ENCODE measurements around the gene NRXN3.

NRXN3 gene

GRCh38 chr14:78917462-78917861 is 747.3 kb downstream of the NRXN3 start:
- POLR2A ChIA-PET, result no interaction called here
- no peak for DNase-seq (ENCODE audit: extremely low spot score)
- TF ChIP-seq HDGF (IDR thresholded peaks at IDR 0.05; ENCODE audit: borderline replicate concordance) (no peak), LEF1 (IDR thresholded peaks at IDR 0.05; ENCODE audit: borderline replicate concordance) (no peak)
- CTCF ChIA-PET, result no interaction called here

DNA sequence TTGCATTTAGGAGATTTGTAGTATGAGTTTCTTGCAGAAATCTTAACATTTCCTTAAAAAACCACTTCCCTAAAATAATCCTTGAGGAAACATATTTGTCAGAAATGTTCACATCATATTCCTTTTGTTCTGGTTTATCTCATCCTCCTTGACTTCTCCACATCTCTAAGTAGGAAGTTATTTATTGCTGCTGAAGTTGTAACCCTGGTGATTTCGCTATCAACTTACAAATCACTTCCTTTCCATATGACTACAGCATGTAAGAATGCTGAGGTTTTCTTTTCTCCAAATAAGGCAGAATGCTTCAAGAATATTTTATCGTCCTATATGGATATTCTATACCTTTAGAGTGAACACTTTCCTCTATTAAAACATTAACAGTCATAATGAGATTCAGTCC is 751.7 kb downstream of the NRXN3 start:
- no peak for DNase-seq (ENCODE audit: extremely low spot score)
- TF ChIP-seq NFRKB (IDR thresholded peaks at IDR 0.05) (no peak), PKNOX1 (IDR thresholded peaks at IDR 0.05) (no peak), ELF4 (IDR thresholded peaks at IDR 0.05) (no peak), FOXM1 (IDR thresholded peaks at IDR 0.05; ENCODE audit: borderline replicate concordance) (no peak), SP1 (IDR thresholded peaks at IDR 0.05) (no peak), LEF1 (IDR thresholded peaks at IDR 0.05; ENCODE audit: borderline replicate concordance) (no peak), ZNF384 (IDR thresholded peaks at IDR 0.05) (no peak), L3MBTL2 (conservative IDR thresholded peaks at IDR 0.05) (no peak), BHLHE40 (IDR thresholded peaks at IDR 0.05; ENCODE audit: borderline replicate concordance) (no peak), TARDBP (IDR thresholded peaks at IDR 0.05) (no peak), FOXK2 (IDR thresholded peaks at IDR 0.05) (no peak), SUZ12 (IDR thresholded peaks at IDR 0.05) (no peak), HDGF (IDR thresholded peaks at IDR 0.05; ENCODE audit: borderline replicate concordance) (no peak)
- CTCF ChIA-PET, result interaction anchor here (1.5 kb wide), 1 partner anchor 12 kb away, joined by 8 read pairs; no protein-coding TSS in a partner anchor
- POLR2A ChIA-PET, result no interaction called here

- ChIA-PET CTCF (interaction anchor here (0.5 to 0.9 kb wide), 2 partner anchors 28 to 1998 kb away, joined by 3 read pairs; no protein-coding TSS in a partner anchor), POLR2A (no interaction called here)
- no peak for DNase-seq (ENCODE audit: extremely low spot score)
Observed at GRCh38 chr14:78927261-78927660, 757.1 kb downstream of the NRXN3 start.

DNA sequence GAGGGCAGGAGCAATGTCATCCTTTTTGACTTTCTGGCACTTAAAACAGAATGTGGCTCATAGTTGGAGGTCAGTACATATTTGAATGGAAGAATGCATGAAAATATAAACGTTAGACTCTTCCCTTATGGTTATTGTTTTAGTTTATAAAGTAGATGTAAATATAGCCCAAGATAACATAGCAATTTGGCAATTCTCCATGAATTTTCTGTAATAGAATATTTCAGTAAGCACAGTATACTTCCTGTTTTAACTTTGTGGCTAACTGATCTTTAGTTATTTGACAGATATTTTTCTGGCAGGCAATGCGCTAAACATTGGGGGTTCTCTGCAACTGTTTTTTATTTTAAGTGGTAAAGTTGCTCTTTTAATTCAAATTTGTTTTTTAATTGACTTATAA is 763.0 kb downstream of the NRXN3 start:
- no peak for DNase-seq (ENCODE audit: extremely low spot score)
- TF ChIP-seq CTBP1 (IDR thresholded peaks at IDR 0.05; ENCODE audit: borderline replicate concordance), result no peak
- TF ChIP-seq HDGF (IDR thresholded peaks at IDR 0.05; ENCODE audit: borderline replicate concordance), result no peak
- no peak for TF ChIP-seq SP1 (IDR thresholded peaks at IDR 0.05)
- no peak for TF ChIP-seq FOXM1 (IDR thresholded peaks at IDR 0.05; ENCODE audit: borderline replicate concordance)
- TF ChIP-seq ELF4 (IDR thresholded peaks at IDR 0.05), result no peak
- TF ChIP-seq FOXK2 (IDR thresholded peaks at IDR 0.05), result no peak
- no peak for TF ChIP-seq SUZ12 (IDR thresholded peaks at IDR 0.05)
- TF ChIP-seq LEF1 (IDR thresholded peaks at IDR 0.05; ENCODE audit: borderline replicate concordance), result no peak
- no peak for TF ChIP-seq L3MBTL2 (conservative IDR thresholded peaks at IDR 0.05)
- TF ChIP-seq NFRKB (IDR thresholded peaks at IDR 0.05), result no peak
- no peak for TF ChIP-seq PKNOX1 (IDR thresholded peaks at IDR 0.05)
- CTCF ChIA-PET, result interaction anchor here (0.7 to 0.9 kb wide), 3 partner anchors 8 to 123 kb away, joined by 3 read pairs; no protein-coding TSS in a partner anchor
- POLR2A ChIA-PET, result no interaction called here

More at GRCh38 chr14:78927261-78927660, 757.1 kb downstream of the NRXN3 start:
- TF ChIP-seq HDGF (IDR thresholded peaks at IDR 0.05; ENCODE audit: borderline replicate concordance), result no peak
- no peak for TF ChIP-seq NFRKB (IDR thresholded peaks at IDR 0.05)
- TF ChIP-seq PKNOX1 (IDR thresholded peaks at IDR 0.05), result no peak
- TF ChIP-seq FOXK2 (IDR thresholded peaks at IDR 0.05), result no peak
- TF ChIP-seq ARNT (IDR thresholded peaks at IDR 0.05), result no peak
- no peak for TF ChIP-seq FOXM1 (IDR thresholded peaks at IDR 0.05; ENCODE audit: borderline replicate concordance)
- TF ChIP-seq TARDBP (IDR thresholded peaks at IDR 0.05), result no peak
- TF ChIP-seq FOXA1 (IDR thresholded peaks at IDR 0.05), result no peak
- no peak for TF ChIP-seq SP1 (IDR thresholded peaks at IDR 0.05)
- no peak for TF ChIP-seq CTBP1 (IDR thresholded peaks at IDR 0.05; ENCODE audit: borderline replicate concordance)
- TF ChIP-seq L3MBTL2 (conservative IDR thresholded peaks at IDR 0.05), result no peak
- TF ChIP-seq ELF4 (IDR thresholded peaks at IDR 0.05), result no peak
- no peak for TF ChIP-seq LEF1 (IDR thresholded peaks at IDR 0.05; ENCODE audit: borderline replicate concordance)
- TF ChIP-seq SUZ12 (IDR thresholded peaks at IDR 0.05), result no peak
- no peak for TF ChIP-seq ZNF384 (IDR thresholded peaks at IDR 0.05)
- no peak for TF ChIP-seq BHLHE40 (IDR thresholded peaks at IDR 0.05; ENCODE audit: borderline replicate concordance)

DNA sequence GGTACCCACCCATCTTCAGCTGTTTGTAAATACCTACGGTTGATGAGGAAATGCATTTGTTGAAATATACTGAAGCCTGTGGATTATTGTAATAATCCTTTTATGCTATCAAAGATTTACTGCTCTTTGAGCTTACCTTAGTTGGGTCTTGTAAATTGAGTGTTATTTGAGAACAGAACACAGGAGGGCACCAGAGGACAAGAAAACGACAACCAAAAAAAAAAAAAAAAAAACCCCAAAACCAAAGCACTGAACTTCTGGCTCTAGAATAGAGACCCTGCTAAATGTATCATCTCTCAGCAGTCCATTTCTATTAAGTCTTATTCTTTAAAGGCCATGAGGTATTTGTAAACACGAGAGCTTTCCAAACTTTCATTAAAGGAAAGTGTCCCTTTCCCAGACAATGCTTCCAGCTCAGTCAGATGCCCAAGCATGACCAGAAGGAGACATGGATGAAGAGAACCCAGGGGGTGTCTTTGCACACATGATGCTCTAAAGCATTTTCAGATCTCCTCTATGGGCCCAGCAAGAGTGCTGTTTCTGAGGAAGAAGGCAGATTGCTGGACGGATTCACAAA is 763.9 kb downstream of the NRXN3 start:
- TF ChIP-seq BHLHE40 (IDR thresholded peaks at IDR 0.05; ENCODE audit: borderline replicate concordance) (no peak), ZNF384 (IDR thresholded peaks at IDR 0.05) (peak; percentile 98)
- POLR2A ChIA-PET, result no interaction called here
- CTCF ChIA-PET, result interaction anchor here (0.5 to 1.4 kb wide), 11 partner anchors 8 to 1698 kb away, joined by 3 to 10 read pairs (median 4); no protein-coding TSS in a partner anchor
- peak; percentile 29 for DNase-seq (ENCODE audit: extremely low spot score)

GRCh38 chr14:78946949-78947348 is 776.8 kb downstream of the NRXN3 start:
- CTCF ChIA-PET, result interaction anchor here (1.7 kb wide), 1 partner anchor 13 kb away, joined by 5 read pairs; no protein-coding TSS in a partner anchor
- POLR2A ChIA-PET, result interaction anchor here (0.6 kb wide), 1 partner anchor 594 kb away, joined by 3 read pairs; no protein-coding TSS in a partner anchor

More at GRCh38 chr14:78946949-78947348, 776.8 kb downstream of the NRXN3 start:
- DNase-seq (ENCODE audit: extremely low spot score), result no peak
- TF ChIP-seq SP1 (IDR thresholded peaks at IDR 0.05) (no peak), FOXK2 (IDR thresholded peaks at IDR 0.05) (no peak), NFRKB (IDR thresholded peaks at IDR 0.05) (no peak), BHLHE40 (IDR thresholded peaks at IDR 0.05; ENCODE audit: borderline replicate concordance) (no peak), HDGF (IDR thresholded peaks at IDR 0.05; ENCODE audit: borderline replicate concordance) (no peak), ELF4 (IDR thresholded peaks at IDR 0.05) (no peak), ARNT (IDR thresholded peaks at IDR 0.05) (no peak), TARDBP (IDR thresholded peaks at IDR 0.05) (no peak), FOXM1 (IDR thresholded peaks at IDR 0.05; ENCODE audit: borderline replicate concordance) (no peak), ZNF384 (IDR thresholded peaks at IDR 0.05) (no peak), PKNOX1 (IDR thresholded peaks at IDR 0.05) (no peak), CTBP1 (IDR thresholded peaks at IDR 0.05; ENCODE audit: borderline replicate concordance) (no peak), SUZ12 (IDR thresholded peaks at IDR 0.05) (no peak), LEF1 (IDR thresholded peaks at IDR 0.05; ENCODE audit: borderline replicate concordance) (no peak)

All from HEK293T (cell line).